ENCODE measurements around the gene GPR68. TPM values are rescaled to one million over a fixed set of nuclear protein-coding genes. Genes with fewer than 3 reads are reported as not detected.
A peak's percentile ranks its signal among the peaks of the same experiment; 100 is the strongest.
"Not testable (repeated sequence)": the region's sequence is repeated elsewhere in the genome, so short reads cannot be mapped to it uniquely, and the experiment has no call there.

The GPR68 gene
- total RNA-seq, 1 donor from 2014 or later, result 1.2 TPM

- peak; percentile 67 for DNase-seq
These were observed 16.1 kb downstream of the GPR68 start for GRCh38 chr14:91228112-91229004.

GRCh38 chr14:91227183-91227628 is 17.3 kb downstream of the GPR68 start:
- DNase-seq, result no peak

GRCh38 chr14:91226360-91226759 is 18.1 kb downstream of the GPR68 start:
- DNase-seq, result not testable (repeated sequence)

- no peak for DNase-seq
These were observed 19.5 kb downstream of the GPR68 start for GRCh38 chr14:91225025-91225424.

- peak; percentile 23 for DNase-seq
These were observed 21.3 kb downstream of the GPR68 start for GRCh38 chr14:91223028-91223783.

GRCh38 chr14:91221270-91221669 is 23.2 kb downstream of the GPR68 start:
- no peak for DNase-seq

- peak; percentile 61 for DNase-seq
These were observed 23.9 kb downstream of the GPR68 start for GRCh38 chr14:91220581-91221000.

GRCh38 chr14:91219517-91220389 is 24.8 kb downstream of the GPR68 start:
- DNase-seq, result no peak

- peak; percentile 69 for DNase-seq
These were observed 26.5 kb downstream of the GPR68 start for GRCh38 chr14:91218014-91218413.

- DNase-seq, result no peak
These were observed 27.7 kb downstream of the GPR68 start for GRCh38 chr14:91216731-91217226.

- DNase-seq, result no peak
These were observed 29.1 kb downstream of the GPR68 start for GRCh38 chr14:91215381-91215780.

- DNase-seq, result no peak
These were observed 30.2 kb downstream of the GPR68 start for GRCh38 chr14:91214306-91214705.

GRCh38 chr14:91211017-91211416 is 33.5 kb downstream of the GPR68 start:
- DNase-seq, result no peak

- DNase-seq, result no peak
These were observed 37.5 kb downstream of the GPR68 start for GRCh38 chr14:91207008-91207407.

- no peak for DNase-seq
These were observed 39.0 kb downstream of the GPR68 start for GRCh38 chr14:91205459-91205858.

- no peak for DNase-seq
These were observed 39.8 kb downstream of the GPR68 start for GRCh38 chr14:91204657-91205056.

GRCh38 chr14:91202234-91202974 is 42.1 kb downstream of the GPR68 start:
- peak; percentile 74 for DNase-seq

GRCh38 chr14:91200802-91201201 is 43.7 kb downstream of the GPR68 start:
- not testable (repeated sequence) for DNase-seq

GRCh38 chr14:91197631-91198030 is 46.9 kb downstream of the GPR68 start:
- DNase-seq, result no peak

- no peak for DNase-seq
These were observed 48.6 kb downstream of the GPR68 start for GRCh38 chr14:91195881-91196280.

GRCh38 chr14:91193069-91193468 is 51.4 kb downstream of the GPR68 start:
- DNase-seq, result no peak

GRCh38 chr14:91190853-91191252 is 53.7 kb downstream of the GPR68 start:
- DNase-seq, result no peak
